Vagina (tissue), 2 donors: ENCODE results near the gene INSC. TPM values are rescaled to one million over a fixed set of nuclear protein-coding genes. Genes with fewer than 3 reads are reported as not detected.

Experiments
- DNase-seq, 2 donors: peaks; one replicate each; pipeline ENCODE4 v3.0.0-alpha.2; 2017; ENCODE audit errors: extremely low spot score in 2 of 2
- H3K27ac ChIP-seq: fragments of 200-600 bp; sonication (generic); one replicate; pipeline ENCODE4 v1.5.1; 2019
- H3K27me3 ChIP-seq: fragments of 200-600 bp; sonication (generic); one replicate; pipeline ENCODE4 v1.5.1; 2019
- H3K36me3 ChIP-seq, 2 donors: fragments of 200-600 bp; sonication (generic); one replicate each; pipeline ENCODE4 v1.5.1; 2017 to 2019
- H3K4me1 ChIP-seq: fragments of 200-600 bp; sonication (generic); one replicate; pipeline ENCODE4 v1.5.1; 2019
- H3K4me3 ChIP-seq, 2 donors: fragments of 200-600 bp; sonication (generic); 1 replicate in 1 of 2; 2 replicates in 1 of 2; pipeline ENCODE4 v1.5.1; 2016 to 2019
- H3K9me3 ChIP-seq: fragments of 200-600 bp; sonication (generic); one replicate; pipeline ENCODE4 v1.5.1; 2019
- POLR2A ChIP-seq, 2 donors: fragments of 450-650 bp; IDR thresholded peaks; one replicate each; pipeline ENCODE4 v1.6.1; 2017; ENCODE audit warnings: antibody characterized with exemption in 2 of 2, mild to moderate bottlenecking in 2 of 2, moderate library complexity in 2 of 2
- POLR2AphosphoS5 ChIP-seq, 2 donors: sonication (generic); formaldehyde crosslinking; IDR thresholded peaks; one replicate each; pipeline ENCODE4 v1.9.0; 2017; ENCODE audit warnings: antibody characterized with exemption in 2 of 2, mild to moderate bottlenecking in 2 of 2, low read depth in 1 of 2; ENCODE audit not compliant: insufficient read depth in 1 of 2
- intact Hi-C: fragments of 100-400 bp; cut with DNase I; formaldehyde crosslinking; loops from one replicate; pipeline ENCODE4 v1.15.1; 2023
- total RNA-seq: library from RNA; depleted of rRNA; stranded (reverse); fragments of >200 nt; gene quantifications from one replicate; pipeline ENCODE4 v1.2.3, GENCODE V29; 2016
- TF ChIP-seq, protein P1 (sequence below), 3 experiments: fragments of 450-650 bp in 2 of 3; fragments of 200-600 bp in 1 of 3; sonication (generic) in 1 of 3; IDR thresholded peaks; one replicate each; pipeline ENCODE4 v1.5.1; 2017 to 2019; ENCODE audit warnings: antibody characterized with exemption in 3 of 3, mild to moderate bottlenecking in 2 of 3, moderate library complexity in 2 of 3

Gene INSC
- total RNA-seq, 1 donor from 2014 or later: 3.2 TPM

GRCh38 chr11:15286465-15286864 lies 171.7 kb downstream of the INSC start:
- DNase-seq: no peak
- no peaks in the 10 kb centered on the region for H3K36me3 ChIP-seq
- H3K27me3 ChIP-seq: no peaks in the 10 kb centered on the region
- TF ChIP-seq POLR2A (IDR thresholded peaks at IDR 0.05): no peak
- TF ChIP-seq, protein P1, sequence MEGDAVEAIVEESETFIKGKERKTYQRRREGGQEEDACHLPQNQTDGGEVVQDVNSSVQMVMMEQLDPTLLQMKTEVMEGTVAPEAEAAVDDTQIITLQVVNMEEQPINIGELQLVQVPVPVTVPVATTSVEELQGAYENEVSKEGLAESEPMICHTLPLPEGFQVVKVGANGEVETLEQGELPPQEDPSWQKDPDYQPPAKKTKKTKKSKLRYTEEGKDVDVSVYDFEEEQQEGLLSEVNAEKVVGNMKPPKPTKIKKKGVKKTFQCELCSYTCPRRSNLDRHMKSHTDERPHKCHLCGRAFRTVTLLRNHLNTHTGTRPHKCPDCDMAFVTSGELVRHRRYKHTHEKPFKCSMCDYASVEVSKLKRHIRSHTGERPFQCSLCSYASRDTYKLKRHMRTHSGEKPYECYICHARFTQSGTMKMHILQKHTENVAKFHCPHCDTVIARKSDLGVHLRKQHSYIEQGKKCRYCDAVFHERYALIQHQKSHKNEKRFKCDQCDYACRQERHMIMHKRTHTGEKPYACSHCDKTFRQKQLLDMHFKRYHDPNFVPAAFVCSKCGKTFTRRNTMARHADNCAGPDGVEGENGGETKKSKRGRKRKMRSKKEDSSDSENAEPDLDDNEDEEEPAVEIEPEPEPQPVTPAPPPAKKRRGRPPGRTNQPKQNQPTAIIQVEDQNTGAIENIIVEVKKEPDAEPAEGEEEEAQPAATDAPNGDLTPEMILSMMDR (IDR thresholded peaks at IDR 0.05): no peak
- TF ChIP-seq POLR2AphosphoS5 (IDR thresholded peaks at IDR 0.05; ENCODE audit: insufficient read depth in 1 of 2, low read depth in 1 of 2): no peak
- H3K4me3 ChIP-seq: no peak overlapping the region
- H3K9me3 ChIP-seq: no peaks in the 10 kb centered on the region
- intact Hi-C loops: no loop called here
- H3K4me1 ChIP-seq: no peaks in the 10 kb centered on the region
- no peak overlapping the region for H3K27ac ChIP-seq

GRCh38 chr11:15288863-15289262 lies 174.1 kb downstream of the INSC start:
- Histone ChIP-seq H3K9me3 (no peaks in the 10 kb centered on the region), H3K4me3 (no peak overlapping the region), H3K27me3 (no peaks in the 10 kb centered on the region), H3K4me1 (no peaks in the 10 kb centered on the region), H3K27ac (no peak overlapping the region), H3K36me3 (no peaks in the 10 kb centered on the region)
- intact Hi-C loops: no loop called here
- no peak for DNase-seq
- TF ChIP-seq POLR2AphosphoS5 (IDR thresholded peaks at IDR 0.05; ENCODE audit: insufficient read depth in 1 of 2, low read depth in 1 of 2) (no peak), POLR2A (IDR thresholded peaks at IDR 0.05) (no peak)
- TF ChIP-seq, protein P1 (IDR thresholded peaks at IDR 0.05): no peak

- no peaks in the 10 kb centered on the region for H3K36me3 ChIP-seq
- no peak overlapping the region for H3K4me3 ChIP-seq
- intact Hi-C loops: no loop called here
- no peaks in the 10 kb centered on the region for H3K4me1 ChIP-seq
- no peaks in the 10 kb centered on the region for H3K9me3 ChIP-seq
- DNase-seq: no peak
- TF ChIP-seq POLR2AphosphoS5 (IDR thresholded peaks at IDR 0.05; ENCODE audit: insufficient read depth in 1 of 2, low read depth in 1 of 2): no peak
- TF ChIP-seq, protein P1 (IDR thresholded peaks at IDR 0.05): no peak
- TF ChIP-seq POLR2A (IDR thresholded peaks at IDR 0.05): no peak
- no peak overlapping the region for H3K27ac ChIP-seq
- H3K27me3 ChIP-seq: no peaks in the 10 kb centered on the region
These were observed 175.0 kb downstream of the INSC start for GRCh38 chr11:15289723-15290122.

- Histone ChIP-seq H3K36me3 (no peaks in the 10 kb centered on the region), H3K9me3 (no peaks in the 10 kb centered on the region), H3K4me1 (no peaks in the 10 kb centered on the region), H3K4me3 (no peak overlapping the region), H3K27me3 (no peaks in the 10 kb centered on the region), H3K27ac (no peak overlapping the region)
- intact Hi-C loops: no loop called here
- TF ChIP-seq, protein P1 (IDR thresholded peaks at IDR 0.05): no peak
- TF ChIP-seq POLR2AphosphoS5 (IDR thresholded peaks at IDR 0.05; ENCODE audit: insufficient read depth in 1 of 2, low read depth in 1 of 2) (no peak), POLR2A (IDR thresholded peaks at IDR 0.05) (no peak)
- no peak for DNase-seq
These were observed 177.2 kb downstream of the INSC start for GRCh38 chr11:15291885-15292284.

DNA sequence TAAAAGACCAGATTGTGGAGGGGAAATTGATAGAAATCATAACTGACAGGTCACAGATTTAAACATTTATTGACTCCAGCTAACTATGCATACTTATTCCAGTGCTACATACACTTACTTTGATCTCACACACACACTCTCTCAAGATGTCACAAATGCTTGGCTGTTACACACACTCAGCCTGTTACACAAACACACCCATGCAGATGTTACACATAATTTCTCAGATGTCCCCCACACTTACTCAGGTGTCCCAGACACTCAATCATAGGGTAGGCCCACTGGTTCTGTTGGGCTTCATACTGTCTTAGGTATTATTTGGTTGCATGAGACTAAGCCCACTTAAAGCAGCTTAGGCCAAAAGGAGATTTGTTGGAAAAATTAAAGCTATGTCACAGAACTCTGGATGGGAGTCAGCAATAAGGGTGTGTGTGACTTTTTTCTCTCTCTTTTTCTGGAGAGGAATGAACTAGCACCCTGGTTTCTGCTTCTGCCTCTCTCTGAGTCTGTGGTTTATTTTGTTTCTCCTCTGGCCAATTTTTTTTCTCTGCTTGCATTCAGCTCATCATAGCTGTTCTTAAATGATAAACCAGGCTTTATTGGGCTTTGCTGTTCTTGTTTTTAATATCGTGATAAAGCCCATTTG lies 179.4 kb downstream of the INSC start:
- TF ChIP-seq POLR2AphosphoS5 (IDR thresholded peaks at IDR 0.05; ENCODE audit: insufficient read depth in 1 of 2, low read depth in 1 of 2) (no peak), POLR2A (IDR thresholded peaks at IDR 0.05) (no peak)
- TF ChIP-seq, protein P1 (IDR thresholded peaks at IDR 0.05): no peak
- Histone ChIP-seq H3K4me1 (no peaks in the 10 kb centered on the region), H3K4me3 (no peak overlapping the region), H3K36me3 (no peaks in the 10 kb centered on the region), H3K27ac (no peak overlapping the region), H3K9me3 (no peaks in the 10 kb centered on the region), H3K27me3 (no peaks in the 10 kb centered on the region)
- DNase-seq: no peak
- intact Hi-C loops: no loop called here
